Measurements from ENCODE around the gene IP6K1.

Gene IP6K1

DNA sequence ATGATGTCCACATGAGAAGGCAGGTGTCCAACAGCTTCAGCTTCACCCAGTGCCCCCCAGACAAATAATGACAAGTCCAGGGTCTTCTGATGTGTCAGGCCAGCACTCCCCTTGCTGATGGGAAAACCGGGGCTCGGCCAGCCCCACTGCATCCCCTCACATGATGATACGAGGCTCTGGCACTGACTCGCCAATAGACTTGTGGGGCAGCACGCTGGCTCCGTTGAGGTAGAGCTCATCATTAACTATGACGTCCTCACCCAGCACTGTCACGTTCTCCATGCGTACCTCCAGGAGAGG lies 64.8 kb downstream of the IP6K1 start:
- TF ChIP-seq, protein P1, sequence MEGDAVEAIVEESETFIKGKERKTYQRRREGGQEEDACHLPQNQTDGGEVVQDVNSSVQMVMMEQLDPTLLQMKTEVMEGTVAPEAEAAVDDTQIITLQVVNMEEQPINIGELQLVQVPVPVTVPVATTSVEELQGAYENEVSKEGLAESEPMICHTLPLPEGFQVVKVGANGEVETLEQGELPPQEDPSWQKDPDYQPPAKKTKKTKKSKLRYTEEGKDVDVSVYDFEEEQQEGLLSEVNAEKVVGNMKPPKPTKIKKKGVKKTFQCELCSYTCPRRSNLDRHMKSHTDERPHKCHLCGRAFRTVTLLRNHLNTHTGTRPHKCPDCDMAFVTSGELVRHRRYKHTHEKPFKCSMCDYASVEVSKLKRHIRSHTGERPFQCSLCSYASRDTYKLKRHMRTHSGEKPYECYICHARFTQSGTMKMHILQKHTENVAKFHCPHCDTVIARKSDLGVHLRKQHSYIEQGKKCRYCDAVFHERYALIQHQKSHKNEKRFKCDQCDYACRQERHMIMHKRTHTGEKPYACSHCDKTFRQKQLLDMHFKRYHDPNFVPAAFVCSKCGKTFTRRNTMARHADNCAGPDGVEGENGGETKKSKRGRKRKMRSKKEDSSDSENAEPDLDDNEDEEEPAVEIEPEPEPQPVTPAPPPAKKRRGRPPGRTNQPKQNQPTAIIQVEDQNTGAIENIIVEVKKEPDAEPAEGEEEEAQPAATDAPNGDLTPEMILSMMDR (IDR thresholded peaks at IDR 0.05; ENCODE audit: extremely low read depth, missing control alignments), result no peak

DNA sequence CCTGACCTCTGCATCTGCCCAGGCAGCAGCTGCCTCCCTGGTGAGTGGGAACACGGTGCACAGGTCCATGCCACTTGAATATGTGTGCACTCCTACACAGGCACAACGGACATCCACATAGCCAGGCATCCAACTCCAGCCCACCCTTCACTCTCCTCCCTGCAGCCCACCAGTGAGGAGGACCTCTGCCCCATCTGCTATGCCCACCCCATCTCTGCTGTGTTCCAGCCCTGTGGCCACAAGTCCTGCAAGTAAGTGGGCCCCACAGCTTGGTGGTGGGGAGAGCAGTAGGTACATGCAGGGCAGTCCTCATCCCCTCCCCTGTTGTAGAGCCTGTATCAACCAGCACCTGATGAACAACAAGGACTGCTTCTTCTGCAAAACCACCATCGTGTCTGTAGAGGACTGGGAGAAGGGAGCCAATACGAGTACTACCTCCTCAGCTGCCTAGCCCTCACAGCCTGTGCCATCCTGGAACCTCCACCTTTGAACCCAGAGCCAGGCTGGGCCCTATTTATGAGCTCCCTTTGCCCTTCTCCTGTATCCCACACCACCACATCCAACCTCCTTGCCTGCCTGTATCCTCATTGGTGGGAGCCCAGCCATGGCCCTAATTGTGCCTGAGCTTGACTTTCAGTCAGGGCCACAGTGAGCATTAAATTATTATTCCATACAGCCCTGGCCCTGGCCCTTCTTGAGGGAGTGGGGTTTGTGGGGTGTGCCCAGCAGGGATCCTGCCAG lies 65.3 kb downstream of the IP6K1 start:
- no peak for DNase-seq (ENCODE audit: low spot score)
- TF ChIP-seq, protein P1 (IDR thresholded peaks at IDR 0.05; ENCODE audit: extremely low read depth, missing control alignments), result no peak

More for the DNA sequence above, 64.8 kb downstream of the IP6K1 start:
- no peak for DNase-seq (ENCODE audit: low spot score)

DNA sequence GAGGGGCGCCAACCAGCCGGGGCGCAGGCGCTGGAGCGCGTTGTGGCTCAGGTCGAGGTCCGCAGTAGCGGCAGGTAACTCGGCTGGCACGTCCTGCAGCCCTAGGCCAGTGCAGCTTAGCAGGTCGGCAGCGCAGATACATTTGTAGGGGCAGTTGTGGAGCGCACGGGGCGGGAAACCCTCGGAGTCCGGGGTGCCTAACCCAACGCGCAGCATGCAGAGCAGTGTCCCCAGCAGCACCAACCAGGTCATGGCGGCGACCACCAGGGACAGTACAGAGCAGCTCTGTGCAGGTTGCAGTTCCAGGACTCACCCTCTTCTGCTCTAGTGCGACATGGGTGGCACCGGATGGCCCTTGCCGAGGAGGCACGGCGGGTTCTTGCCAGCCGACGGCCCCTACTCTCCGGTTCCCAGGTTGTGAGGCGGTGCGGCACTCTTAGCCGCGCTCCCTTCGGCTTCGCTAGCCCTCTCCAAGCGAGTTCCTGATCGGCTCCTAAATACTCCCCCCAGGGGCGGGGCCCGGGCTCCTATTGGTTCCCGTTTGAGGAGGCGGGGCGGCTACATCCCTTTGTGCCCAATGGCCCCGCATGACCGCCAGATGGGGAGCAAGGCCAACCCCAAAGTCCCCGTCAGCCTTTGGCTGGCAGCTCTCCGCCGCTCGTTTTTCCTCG lies 67.0 kb downstream of the IP6K1 start, which contains the start of gene AMIGO3:
TSS of gene AMIGO3 (minus strand) at position 471 of the 671 bp plus-strand sequence. CDS start at position 252, 219 bp downstream.
- DNase-seq (ENCODE audit: low spot score), result peak; percentile 97
- TF ChIP-seq, protein P1 (IDR thresholded peaks at IDR 0.05; ENCODE audit: extremely low read depth, missing control alignments), result peak; percentile 21

DNA sequence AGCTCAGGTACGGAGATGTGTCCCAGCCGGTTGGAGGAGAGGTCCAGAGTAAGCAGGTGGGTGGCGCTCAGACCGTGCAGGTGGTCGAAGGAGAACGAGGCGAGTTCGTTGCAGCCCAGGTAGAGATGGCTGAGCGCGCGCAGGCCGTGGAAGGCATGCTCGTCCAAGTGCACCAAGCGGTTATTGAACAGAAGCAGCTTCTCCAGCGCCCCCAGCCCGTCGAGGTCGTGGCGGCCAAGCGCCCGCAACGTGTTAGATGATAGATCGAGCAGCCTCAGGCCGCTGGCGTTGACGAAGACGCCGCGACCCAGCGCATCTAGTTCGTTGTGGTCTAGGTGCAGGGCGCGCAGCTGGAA lies 67.5 kb downstream of the IP6K1 start:
- DNase-seq (ENCODE audit: low spot score), result no peak

GRCh38 chr3:49717959-49718857 lies 68.1 kb downstream of the IP6K1 start:
- DNase-seq (ENCODE audit: low spot score), result no peak
- TF ChIP-seq, protein P1 (IDR thresholded peaks at IDR 0.05; ENCODE audit: extremely low read depth, missing control alignments), result no peak

More for the DNA sequence above, 67.5 kb downstream of the IP6K1 start:
- TF ChIP-seq, protein P1 (IDR thresholded peaks at IDR 0.05; ENCODE audit: extremely low read depth, missing control alignments), result no peak

DNA sequence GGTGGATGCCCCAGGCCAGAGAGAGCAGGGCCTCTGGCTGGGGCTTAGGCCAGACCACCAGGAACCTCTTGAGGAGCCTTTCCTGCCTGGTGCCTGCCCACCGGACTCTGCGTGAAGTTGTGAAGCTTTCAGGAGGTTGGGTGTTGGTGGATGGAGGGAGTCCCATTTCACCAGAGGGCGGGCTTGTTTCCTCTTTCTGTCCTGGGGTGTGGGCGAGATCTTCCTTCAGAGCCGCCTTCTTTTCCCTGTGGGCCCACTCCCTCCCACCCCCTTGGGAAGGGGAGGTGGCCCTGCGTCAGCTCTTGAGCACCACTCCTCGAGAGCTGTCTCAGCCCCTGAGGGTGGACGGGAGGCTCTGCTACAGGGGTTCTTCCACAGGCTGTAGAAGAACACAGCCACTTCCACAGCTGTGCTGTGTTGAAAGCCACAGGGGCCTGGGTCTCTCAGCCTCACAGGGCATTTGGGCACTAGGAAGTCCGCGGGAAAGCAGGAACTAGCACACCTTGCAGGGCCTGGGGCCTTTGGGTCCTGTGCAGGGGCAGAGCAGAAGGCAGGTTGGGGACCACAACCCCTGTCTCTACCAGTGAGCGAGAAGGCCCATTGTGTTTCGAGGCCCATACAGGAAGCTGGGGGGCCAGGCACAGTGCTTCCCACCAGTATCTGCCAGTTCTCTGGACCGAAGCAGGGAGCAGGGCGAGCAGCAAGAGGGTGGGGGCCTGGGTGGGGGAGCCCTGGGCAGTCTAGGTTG lies 69.0 kb downstream of the IP6K1 start:
- TF ChIP-seq, protein P1 (IDR thresholded peaks at IDR 0.05; ENCODE audit: extremely low read depth, missing control alignments), result no peak
- no peak for DNase-seq (ENCODE audit: low spot score)
